HepG2 (cell line): Measurements from ENCODE around the gene PLEKHG5. TPM values are rescaled to one million over a fixed set of nuclear protein-coding genes. Genes with fewer than 3 reads are reported as not detected.

Experiments
- ATAC-seq: fragments of 200-7000 bp; cut with Tn5 transposase; 3 replicates; pipeline ENCODE4 v1.9.1; 2020; ENCODE audit warnings: mild to moderate bottlenecking, moderate library complexity
- BruUV-seq: library from RNA; stranded (reverse); fragments of 400-500 nt; replicated peaks from 2 replicates; lab custom pipeline; 2021; lab: Mats Ljungman, UMichigan
- CTCF ChIA-PET: fragments of 300-600 bp; formaldehyde crosslinking; extraction: SDS; loops from one replicate; lab custom pipeline; 2021; ENCODE audit warnings: low total read pairs, inconsistent platforms, low intra/inter-chr PET ratio; lab: Yijun Ruan, JAX
- POLR2A ChIA-PET: fragments of 350-600 bp; sonication (Branson Sonifier 250); formaldehyde crosslinking; loops from one replicate; lab custom pipeline; 2020; ENCODE audit warnings: antibody characterized with exemption, inconsistent platforms; lab: Yijun Ruan, JAX
- DNase-seq: peaks from one replicate; pipeline ENCODE4 v3.0.0-alpha.2; 2015; ENCODE audit warnings: low spot score
- FAIRE-seq: peaks from 3 replicates; lab custom pipeline; 2011; peaks lifted over from hg19 to GRCh38; lab: Jason Lieb, UNC
- H2AFZ ChIP-seq: one replicate; pipeline ENCODE4 v1.6.1; 2011; ENCODE audit warnings: low read length, inconsistent platforms
- H3K27ac ChIP-seq: fragments of 300-600 bp; 3 replicates; pipeline ENCODE4 v1.8.0; 2011; ENCODE audit warnings: mixed run types, mild to moderate bottlenecking, mixed read lengths, low read length, inconsistent platforms; ENCODE audit not compliant: insufficient read depth; ENCODE audit errors: extremely low read length
- H3K27me3 ChIP-seq, 2 experiments: fragments of 200-600 bp in 1 of 2; 2 replicates in 1 of 2; 3 replicates in 1 of 2; pipeline versions ENCODE4 v1.6.0 to v1.8.0; 2011; ENCODE audit warnings: low read length in 2 of 2, mild to moderate bottlenecking in 2 of 2, moderate library complexity in 2 of 2, inconsistent platforms in 1 of 2; ENCODE audit not compliant: insufficient read depth in 2 of 2, control insufficient read depth in 1 of 2
- H3K36me3 ChIP-seq, 2 experiments: fragments of 200-600 bp in 1 of 2; replicated peaks in 1 of 2; 2 replicates in 1 of 2; 3 replicates in 1 of 2; pipeline versions ENCODE4 v1.5.1 to v1.8.0; 2011; ENCODE audit warnings: low read length in 2 of 2, inconsistent platforms in 1 of 2; ENCODE audit not compliant: insufficient read depth in 2 of 2, control insufficient read depth in 1 of 2
- H3K4me1 ChIP-seq: 2 replicates; pipeline ENCODE4 v1.5.1; 2012; ENCODE audit warnings: low read length, inconsistent platforms; ENCODE audit not compliant: insufficient read depth
- H3K4me2 ChIP-seq: 2 replicates; pipeline ENCODE4 v1.6.0; 2011; ENCODE audit warnings: low read depth, low read length, inconsistent platforms
- H3K4me3 ChIP-seq, 3 experiments: fragments of 200-600 bp in 1 of 3; sonication (generic), shearing (Covaris generic) in 1 of 3; replicated peaks in 1 of 3; 2 replicates each; pipeline ENCODE4 v1.5.1; 2011 to 2016; ENCODE audit warnings: low read length in 3 of 3, inconsistent platforms in 2 of 3, low read depth in 2 of 3, mild to moderate bottlenecking in 2 of 3, control low read depth in 1 of 3, mixed read lengths in 1 of 3; ENCODE audit not compliant: insufficient read depth in 1 of 3
- H3K79me2 ChIP-seq: one replicate; pipeline ENCODE4 v1.6.1; 2011; ENCODE audit warnings: low read length, inconsistent platforms; ENCODE audit not compliant: insufficient read depth
- H3K9ac ChIP-seq: 2 replicates; pipeline ENCODE4 v1.6.0; 2011; ENCODE audit warnings: mild to moderate bottlenecking, low read depth, low read length, inconsistent platforms; ENCODE audit not compliant: insufficient read depth
- H3K9me3 ChIP-seq: 2 replicates; pipeline ENCODE4 v1.5.1; 2012; ENCODE audit warnings: mild to moderate bottlenecking, low read length
- H4K20me1 ChIP-seq: 2 replicates; pipeline ENCODE4 v1.6.0; 2011; ENCODE audit warnings: inconsistent platforms, mild to moderate bottlenecking, low read length, moderate library complexity; ENCODE audit not compliant: insufficient read depth
- GRHL1 ChIP-seq: sonication (generic); formaldehyde crosslinking; conservative IDR thresholded peaks from 2 replicates; pipeline ENCODE4 v1.8.0; 2022; ENCODE audit warnings: missing genetic modification reagents
- NFYB ChIP-seq: sonication (generic); formaldehyde crosslinking; IDR thresholded peaks from 2 replicates; pipeline ENCODE4 v1.4.0; 2020; ENCODE audit warnings: missing genetic modification reagents
- YY1 ChIP-seq: IDR thresholded peaks from 2 replicates; pipeline ENCODE4 v1.6.1; 2011; ENCODE audit warnings: low read length, low read depth, moderate library complexity, mild to moderate bottlenecking; ENCODE audit not compliant: insufficient read depth, insufficient replicate concordance
- WGBS: methylation state at CpG from one replicate; pipeline ENCODE4 v1.1.6; 2017; ENCODE audit warnings: low lambda C conversion rate; 5-methylcytosine and 5-hydroxymethylcytosine counted together
- in situ Hi-C: cut with HindIII; loops from 2 replicates; pipeline ENCODE4 v1.10.0; 2017; ENCODE audit warnings: low pct_unique_long_range_greater_than_20kb; ENCODE audit not compliant: extremely low pct_ligation_motif_present
- intact Hi-C: fragments of 100-400 bp; cut with micrococcal nuclease; formaldehyde crosslinking; loops from one replicate; pipeline ENCODE4 v1.10.0; 2022; ENCODE audit not compliant: unreplicated experiment
- polyA plus RNA-seq, 8 experiments: library from polyadenylated mRNA; depleted of rRNA in 3 of 8; stranded (reverse) in 7 of 8; unstranded in 1 of 8; fragments of >200 nt; fragmentation: Illumina TruSeq in 4 of 8; extraction: Trizol in 4 of 8; gene quantifications; 2 replicates each; pipeline versions ENCODE4 v1.2.1 to v1.2.3, GENCODE V29; 2011 to 2016; ENCODE audit warnings: low read depth in 4 of 8, missing spikeins in 1 of 8, mixed read lengths in 1 of 8; ENCODE audit not compliant: insufficient read depth in 1 of 8
- total RNA-seq, 5 experiments: library from RNA; depleted of rRNA; stranded (reverse); fragments of >200 nt; fragmentation: Illumina TruSeq; extraction: Trizol; gene quantifications; 2 replicates each; pipeline ENCODE4 v1.2.3, GENCODE V29; 2016; ENCODE audit warnings: low read depth in 1 of 5
- TF ChIP-seq, protein P1 (sequence below), 2 experiments: sonication (generic) in 1 of 2; formaldehyde crosslinking in 1 of 2; IDR thresholded peaks; 2 replicates each; pipeline versions ENCODE4 v1.5.1 to v1.6.1; 2011 to 2020; ENCODE audit warnings: borderline replicate concordance in 1 of 2, low read depth in 1 of 2, low read length in 1 of 2, mild to moderate bottlenecking in 1 of 2, missing genetic modification reagents in 1 of 2, moderate library complexity in 1 of 2

PLEKHG5 gene
- total and polyA plus RNA-seq, 2 of the 13 experiments (the other 11 are each of a cell fraction or from before 2014, with no cell fraction given), result 1.9 to 3.5 TPM

DNA sequence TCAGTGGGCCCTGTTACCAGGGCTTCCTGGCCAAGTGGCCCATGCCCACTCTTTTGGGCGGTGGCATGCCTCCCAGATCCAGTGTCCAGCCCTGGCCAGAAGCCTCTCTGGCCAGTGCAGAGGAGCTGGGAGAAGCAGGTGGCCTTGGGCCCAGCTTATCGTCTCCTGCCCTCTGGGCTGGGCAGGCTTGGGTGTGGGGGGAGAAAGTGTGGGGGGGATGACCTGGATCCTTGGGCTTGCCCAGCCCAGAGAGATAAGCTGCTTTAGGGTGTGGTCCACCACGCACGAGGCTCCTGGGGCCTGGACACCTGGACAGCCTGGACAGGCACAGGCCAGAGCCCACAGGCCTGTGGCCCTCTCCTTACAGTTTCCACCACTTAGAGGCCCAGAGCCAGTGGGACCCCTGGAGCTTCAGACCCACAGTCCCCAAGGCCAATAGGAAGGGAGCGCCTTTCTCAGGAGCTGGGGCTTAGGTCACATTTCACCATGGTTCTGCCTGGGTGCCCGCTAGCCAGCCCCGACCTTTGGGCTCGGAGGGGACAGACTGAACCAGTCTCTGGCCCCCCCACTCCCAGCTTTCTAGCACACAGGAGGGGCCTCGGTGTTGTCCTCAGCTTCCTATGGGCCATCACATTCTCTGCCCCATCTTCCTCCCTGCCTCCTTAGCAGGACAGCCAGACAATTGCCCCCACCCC is 65.0 kb downstream of the PLEKHG5 start (continued):
- no peak for TF ChIP-seq YY1

DNA sequence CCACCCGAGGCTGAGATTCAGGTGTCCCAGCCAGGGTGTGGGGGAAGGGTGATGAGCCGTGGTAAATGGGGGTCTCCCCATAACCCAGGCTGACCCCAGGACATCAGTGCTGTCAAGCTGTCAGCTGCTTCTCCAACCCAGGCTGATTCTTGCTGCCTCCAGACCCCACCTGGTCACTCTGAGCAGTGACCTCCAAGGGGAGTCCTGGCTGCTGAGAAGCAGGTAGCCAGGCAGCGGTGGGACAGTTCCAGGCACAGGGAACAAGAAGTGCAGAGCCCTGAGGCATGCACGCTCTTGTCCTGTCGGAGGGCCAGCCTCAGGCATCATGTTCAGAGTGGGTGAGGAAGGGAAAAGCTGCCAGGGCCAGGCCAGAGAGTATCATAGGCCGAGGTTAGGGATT is 65.8 kb downstream of the PLEKHG5 start:
- Histone ChIP-seq H3K79me2 (no peaks in the 10 kb centered on the region), H3K9ac (no peak overlapping the region), H3K27me3 (peaks cover 35 to 80% of the 10 kb centered on the region in 2 experiments), H3K4me2 (no peak overlapping the region), H3K9me3 (no peaks in the 10 kb centered on the region), H4K20me1 (no peaks in the 10 kb centered on the region; the same call in 1 of the 2 replicates), H3K4me3 (no peak overlapping the region), H3K36me3 (no peaks in the 10 kb centered on the region), H2AFZ (no peak overlapping the region), H3K4me1 (peaks cover 34% of the 10 kb centered on the region), H3K27ac (no peak overlapping the region)
- DNase-seq (no peak), ATAC-seq (no peak), FAIRE-seq (no peak)
- no TSS peak for BruUV-seq
- POLR2A ChIA-PET, result no interaction called here
- WGBS, result 35% methylated on average over 4 of the region's 6 CpGs
- intact Hi-C loops, result no loop called here
- TF ChIP-seq NFYB (no peak), GRHL1 (CRISPR knock-in tag) (no peak)
- TF ChIP-seq, protein P1, sequence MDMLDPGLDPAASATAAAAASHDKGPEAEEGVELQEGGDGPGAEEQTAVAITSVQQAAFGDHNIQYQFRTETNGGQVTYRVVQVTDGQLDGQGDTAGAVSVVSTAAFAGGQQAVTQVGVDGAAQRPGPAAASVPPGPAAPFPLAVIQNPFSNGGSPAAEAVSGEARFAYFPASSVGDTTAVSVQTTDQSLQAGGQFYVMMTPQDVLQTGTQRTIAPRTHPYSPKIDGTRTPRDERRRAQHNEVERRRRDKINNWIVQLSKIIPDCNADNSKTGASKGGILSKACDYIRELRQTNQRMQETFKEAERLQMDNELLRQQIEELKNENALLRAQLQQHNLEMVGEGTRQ (IDR thresholded peaks at IDR 0.05; ENCODE audit: low read depth, low read length), result no peak
- TF ChIP-seq, protein P1 (CRISPR knock-in tag; IDR thresholded peaks at IDR 0.05; ENCODE audit: borderline replicate concordance), result no peak
- in situ Hi-C loops, result no loop called here
- CTCF ChIA-PET, result no interaction called here
